GM19467 (cell line): Measurements from ENCODE around the gene RAD51B.
"Not testable (repeated sequence)": the region's sequence is repeated elsewhere in the genome, so short reads cannot be mapped to it uniquely, and the experiment has no call there.

Experiments
- ATAC-seq: cut with Tn5 transposase; IDR thresholded peaks from one replicate; pipeline ENCODE4 v1.9.1; 2021; ENCODE audit warnings: mild to moderate bottlenecking, moderate library complexity; ENCODE audit not compliant: unreplicated experiment

The RAD51B gene

DNA sequence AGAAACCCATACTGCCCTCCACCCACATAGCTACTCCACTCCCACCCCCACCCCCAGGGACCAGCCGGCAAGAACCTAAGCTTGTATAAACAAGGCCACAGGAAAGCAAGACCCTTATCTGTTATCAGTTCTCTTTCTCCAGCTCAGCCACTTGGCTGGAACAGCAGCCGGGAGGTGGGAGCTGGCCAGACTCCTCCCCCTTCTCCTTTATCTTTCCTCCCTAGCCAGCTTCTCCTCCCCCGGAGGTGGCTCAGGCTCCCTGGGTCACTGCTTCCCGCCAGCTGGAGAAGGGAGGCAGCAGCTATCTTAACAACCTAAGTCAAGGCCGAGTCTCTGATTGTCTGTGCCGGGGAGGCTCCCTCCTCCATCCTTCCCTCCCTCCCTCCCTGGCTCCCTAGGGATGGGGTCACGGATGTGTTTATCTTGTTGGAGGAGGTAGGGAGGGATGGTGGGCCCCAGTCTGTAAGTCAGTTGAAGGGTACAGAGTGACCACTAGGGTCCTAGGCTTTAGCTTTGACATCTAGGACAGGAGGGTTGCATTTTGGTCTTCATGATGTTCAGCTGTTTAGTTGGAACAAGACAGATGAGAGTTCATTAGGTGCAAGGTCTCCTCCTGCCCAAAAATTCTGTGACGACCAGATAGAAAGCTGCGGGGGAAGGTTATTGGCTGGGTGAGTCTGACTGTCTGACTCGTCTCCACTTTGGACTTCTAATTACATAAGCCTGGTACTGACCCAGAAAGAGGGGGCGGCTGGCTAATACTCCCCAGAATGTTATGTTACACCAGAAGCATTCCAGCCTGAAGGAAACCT is 943.6 kb downstream of the RAD51B start:
- no peak for ATAC-seq

DNA sequence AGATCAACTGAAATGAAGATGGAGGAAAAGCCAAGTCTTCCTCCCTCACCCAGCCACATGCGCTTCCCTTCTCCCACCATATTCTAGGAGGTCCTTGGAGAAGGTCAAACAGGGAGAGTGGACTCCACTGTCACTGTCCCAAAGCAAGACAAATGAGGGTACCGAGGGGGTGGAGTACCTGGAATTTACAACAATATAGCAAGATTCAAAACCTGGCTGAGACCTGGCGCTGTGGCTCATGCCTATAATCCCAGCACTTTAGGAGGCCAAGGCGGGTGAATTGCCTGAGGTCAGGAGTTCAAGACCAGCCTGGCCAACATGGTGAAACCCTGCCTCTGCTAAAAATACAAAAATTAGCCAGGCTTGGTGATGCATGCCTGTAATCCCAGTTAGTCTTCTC is 944.3 kb downstream of the RAD51B start:
- ATAC-seq, result not testable (repeated sequence)

DNA sequence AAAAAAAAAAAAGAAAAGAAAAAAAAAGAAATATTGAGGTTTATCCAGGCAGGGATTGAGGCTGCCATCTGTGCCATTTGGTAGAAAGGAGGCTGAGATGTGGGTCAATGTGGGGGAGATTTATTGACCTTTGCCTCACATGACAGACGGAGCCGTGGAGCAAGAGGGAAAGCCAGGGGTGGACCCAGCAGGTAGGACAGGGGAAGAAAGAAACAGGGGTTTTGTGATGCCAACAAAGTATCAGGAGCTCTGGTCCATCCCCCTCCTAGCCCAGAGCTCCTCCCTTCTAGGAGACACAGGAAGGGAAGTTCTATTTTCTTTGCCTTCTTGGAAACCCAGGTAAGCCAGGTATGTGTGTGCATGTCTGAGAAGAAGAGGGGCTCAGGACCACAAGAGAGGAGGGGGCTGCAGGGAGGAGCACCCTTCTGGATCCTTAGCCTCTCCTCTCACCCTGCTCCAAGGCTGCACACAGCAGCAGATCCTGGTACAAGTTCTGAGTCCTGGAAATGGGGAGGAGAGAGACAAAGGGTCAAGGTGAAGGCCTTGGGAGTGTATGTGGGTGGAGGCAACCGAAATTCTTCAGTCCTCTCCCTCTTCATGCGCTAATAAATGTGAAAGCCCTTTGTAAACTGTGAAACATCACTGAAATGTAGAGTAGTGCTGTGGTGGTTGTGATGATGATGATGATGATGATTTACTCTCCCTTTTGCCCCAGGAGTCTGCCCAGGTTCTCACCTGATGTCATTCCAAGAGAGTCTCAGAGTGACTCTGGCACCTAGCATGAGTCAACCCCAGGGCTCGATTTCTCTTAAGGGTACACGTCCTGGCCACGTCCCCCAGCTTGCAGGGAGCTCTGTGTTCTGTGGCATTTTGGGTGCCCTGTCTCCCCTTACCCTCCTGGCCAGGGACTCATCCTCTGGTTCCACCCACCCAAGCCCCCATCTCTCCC is 947.0 kb downstream of the RAD51B start:
- no peak for ATAC-seq

DNA sequence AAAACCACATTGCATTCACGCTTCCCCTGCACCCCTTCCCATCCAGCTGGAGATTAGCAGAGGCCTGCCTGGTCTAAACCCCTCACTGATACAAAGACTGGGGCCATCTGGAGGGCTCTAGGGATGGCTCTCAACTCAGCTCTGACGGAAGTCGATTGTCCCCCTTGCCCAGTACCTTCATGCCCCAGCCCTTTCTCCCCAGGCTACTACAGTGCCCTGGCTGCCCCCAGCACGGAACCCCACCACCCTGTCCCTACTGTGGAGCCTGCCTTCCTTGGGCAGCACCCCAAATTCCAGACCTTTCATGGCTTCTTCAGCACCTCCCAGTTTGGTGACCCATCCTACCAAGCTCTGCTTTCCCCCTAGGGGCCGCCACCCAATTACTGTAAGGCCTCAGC is 947.7 kb downstream of the RAD51B start:
- ATAC-seq, result no peak

DNA sequence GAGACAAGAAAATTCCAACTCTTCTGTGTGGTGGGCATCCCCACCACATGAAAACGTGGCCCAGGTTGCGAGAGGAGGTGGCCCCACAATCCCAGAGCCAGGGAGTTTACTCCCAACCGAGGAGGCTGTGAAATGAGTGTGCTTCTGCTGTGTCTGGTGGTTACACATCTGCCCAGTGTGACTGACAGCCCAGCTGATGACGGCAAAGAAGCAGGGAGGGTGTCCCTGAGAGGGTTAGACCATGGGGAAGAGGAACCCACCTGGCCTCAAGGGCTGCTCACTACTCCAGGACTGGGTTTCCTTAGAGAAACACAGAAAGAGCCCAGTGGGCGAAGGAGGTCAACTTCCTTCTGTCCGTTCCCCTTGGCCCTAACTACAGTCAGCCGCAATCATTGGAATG is 948.7 kb downstream of the RAD51B start:
- ATAC-seq, result no peak

DNA sequence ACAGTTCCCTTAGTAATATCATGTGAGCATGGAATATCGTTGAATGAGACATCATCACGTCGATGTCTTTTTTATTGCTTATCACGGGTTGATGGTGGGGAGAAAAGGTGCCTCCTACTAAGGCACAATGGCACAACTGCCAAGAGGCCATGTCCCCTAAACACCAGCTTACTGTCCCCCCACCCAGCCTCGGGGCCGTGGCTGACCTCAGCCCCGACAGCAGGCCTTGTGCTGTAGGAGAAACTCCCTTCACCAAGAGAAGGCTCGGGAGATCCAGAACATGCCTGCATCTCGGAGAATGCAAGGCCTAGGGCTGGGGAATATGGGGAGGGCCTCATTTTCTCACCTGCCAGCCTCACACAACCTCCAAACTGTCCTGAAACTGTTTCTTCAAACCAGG is 950.5 kb downstream of the RAD51B start:
- ATAC-seq, result no peak

DNA sequence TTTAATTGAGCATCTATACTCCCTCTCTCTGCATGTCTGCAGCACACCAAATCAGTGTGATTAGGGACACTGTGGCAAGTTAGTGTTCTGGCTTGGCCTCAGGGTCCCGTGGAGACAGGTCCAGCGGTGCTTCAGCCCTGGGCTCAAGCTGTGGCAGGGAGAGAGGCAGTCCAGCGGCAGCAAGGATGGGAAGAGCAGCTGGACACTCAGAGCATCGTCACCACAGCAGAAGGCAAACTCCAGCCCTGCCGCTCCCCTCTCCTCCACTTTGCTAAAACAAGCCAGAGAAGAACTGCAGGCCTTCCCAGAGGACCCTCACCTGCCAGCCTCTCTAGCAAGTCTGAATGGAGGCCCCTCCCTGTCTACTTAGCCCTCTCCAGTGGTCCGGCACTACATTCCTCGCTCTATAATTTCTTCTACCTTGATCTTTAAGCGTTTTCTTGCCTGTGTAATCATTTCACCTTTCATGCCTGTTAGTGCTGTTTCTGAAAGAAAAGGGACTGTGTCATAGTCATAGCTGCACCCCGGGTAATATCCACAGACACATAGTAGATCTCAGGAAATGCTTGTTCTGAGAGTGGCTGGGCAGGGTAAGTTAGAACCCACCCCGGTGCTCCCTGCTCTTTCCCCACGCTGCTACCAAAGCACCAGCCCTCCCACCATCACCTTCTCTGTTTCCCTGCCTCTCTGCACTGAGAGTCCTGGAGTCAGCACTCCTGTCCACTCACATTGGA is 951.1 kb downstream of the RAD51B start:
- no peak for ATAC-seq

DNA sequence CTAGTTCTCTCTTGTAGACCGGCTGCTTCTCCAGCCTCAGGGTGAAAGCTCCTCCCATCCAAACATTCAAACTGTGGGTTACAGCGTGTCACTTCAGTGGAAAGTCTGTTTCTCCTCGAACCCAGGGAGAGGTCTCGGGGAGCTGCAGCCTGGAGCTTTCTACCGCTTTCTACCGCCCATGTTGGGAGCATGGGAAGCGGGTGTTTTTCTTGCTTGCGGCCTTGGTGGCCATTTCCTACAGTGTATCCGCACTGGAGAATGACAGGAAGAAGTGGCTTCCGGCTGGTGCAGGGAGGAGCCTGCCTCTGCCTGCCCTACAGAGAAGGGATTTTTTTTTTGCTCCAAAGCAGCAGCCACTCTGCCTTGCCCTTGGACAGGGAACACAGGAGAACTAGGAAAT is 952.1 kb downstream of the RAD51B start:
- no peak for ATAC-seq

DNA sequence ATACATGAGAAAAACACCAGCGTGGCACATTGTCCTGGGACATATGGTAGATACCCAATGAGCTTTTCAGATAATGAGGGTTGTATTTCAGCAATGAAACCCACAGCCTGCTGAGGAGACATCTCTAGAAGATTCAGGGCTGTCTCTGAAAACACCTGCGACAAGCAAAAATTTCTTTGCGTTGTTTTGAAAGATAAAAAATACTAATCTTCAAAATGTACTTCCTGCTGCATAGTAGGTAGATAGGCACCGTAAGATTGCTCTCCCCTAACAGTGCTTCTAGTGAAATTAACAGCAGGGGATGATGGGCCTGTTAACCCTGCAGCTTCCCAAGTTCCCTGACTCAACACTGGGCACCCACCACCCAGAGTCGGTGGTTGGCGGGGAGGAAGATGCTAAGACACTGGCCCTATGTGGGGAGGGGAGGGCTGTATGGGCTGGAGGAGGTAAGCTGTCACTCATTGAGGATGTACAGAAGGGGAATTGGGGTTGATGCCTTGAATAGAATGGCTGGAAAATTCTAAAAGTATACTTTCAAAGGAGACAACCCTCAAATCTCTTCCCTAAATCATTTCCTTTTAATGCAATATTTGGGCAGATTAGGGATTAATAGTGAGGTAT is 953.3 kb downstream of the RAD51B start:
- no peak for ATAC-seq

DNA sequence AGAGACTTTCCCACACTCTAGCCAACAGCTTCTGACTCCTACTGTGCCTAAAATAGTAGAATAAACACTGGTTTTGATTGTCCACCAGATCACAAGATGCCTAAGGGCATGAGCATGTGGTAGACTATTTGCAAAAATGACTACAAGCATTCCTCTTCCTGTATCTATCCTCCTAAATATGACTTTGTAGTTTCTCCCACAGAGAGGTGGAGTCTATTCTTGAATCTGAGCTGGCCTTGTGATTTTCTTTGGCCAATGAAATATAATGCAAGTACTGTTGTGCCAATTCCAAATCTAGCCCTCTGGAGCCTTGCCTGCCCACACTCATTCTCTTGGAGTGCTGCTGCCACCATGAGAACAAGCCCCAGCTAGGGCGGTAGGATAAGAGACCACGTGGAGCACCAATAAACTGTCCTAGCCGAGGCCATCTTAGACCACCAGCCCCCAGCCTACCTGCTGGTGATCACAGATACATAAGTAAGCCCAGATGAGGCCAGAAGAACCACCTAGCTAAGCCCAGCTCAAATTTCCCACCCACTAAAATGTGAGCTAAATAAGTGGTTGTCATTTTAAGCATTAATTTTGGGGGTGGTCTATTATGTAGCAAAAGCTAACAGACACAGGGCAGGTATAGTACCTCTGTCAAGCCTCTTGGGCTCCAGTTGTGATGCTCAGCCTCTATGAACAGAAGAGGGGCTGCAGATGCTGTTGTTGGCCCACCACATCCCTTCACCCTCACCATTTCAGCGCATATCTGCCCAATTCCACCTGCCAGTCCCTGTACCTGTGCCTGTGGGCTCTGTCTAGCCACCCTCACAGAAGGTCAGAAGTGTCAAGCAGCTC is 955.4 kb downstream of the RAD51B start:
- no peak for ATAC-seq

DNA sequence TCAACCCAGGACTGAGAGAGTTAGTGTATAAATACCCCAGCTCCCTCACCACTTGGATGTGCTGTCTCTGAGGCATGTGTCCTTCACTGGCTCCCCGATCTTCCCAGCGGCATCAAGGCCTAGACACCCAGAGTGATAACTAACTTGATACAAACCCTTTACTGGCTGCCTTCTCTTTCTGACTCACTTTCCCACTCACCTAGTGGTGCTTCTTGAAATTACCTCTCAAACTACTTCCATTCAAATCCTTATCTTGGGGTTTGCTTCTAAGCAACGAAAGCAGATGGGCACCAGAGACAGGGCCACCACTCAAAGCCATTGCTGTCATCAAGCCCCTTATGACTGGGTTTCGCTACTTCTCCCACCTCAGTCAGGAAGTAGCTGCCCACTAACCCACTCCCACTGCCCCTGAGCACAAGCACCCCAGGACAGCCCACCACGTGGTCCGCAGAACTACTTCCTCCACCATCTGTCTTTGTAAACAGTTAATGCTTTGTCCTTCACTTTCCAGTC is 956.1 kb downstream of the RAD51B start:
- ATAC-seq, result no peak

DNA sequence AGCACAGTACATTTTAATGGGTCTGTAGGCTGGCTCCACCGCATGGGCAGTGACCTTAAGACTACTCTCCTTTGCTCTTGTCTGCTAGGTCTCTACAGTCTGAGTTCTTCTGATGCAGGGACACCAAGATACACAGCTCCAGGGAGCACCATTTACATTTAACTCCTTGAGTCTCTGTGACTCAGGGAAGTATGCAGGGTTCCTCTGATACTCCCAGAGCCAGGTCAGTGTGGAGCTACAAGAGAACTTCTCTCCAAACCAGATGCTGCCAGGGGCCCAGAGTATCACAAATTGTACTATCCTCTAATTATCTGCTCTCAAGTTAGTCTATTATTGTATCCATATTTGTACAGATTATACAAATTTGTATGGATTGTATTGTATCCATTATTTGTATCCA is 958.1 kb downstream of the RAD51B start:
- no peak for ATAC-seq
